ENCODE data around the gene RAX2. TPM values are rescaled to one million over a fixed set of nuclear protein-coding genes. Genes with fewer than 3 reads are reported as not detected.

Gene RAX2
- total and polyA plus RNA-seq, 9 of the 15 experiments (the other 6 are each of a cell fraction or from before 2014, with no cell fraction given), result not detected

GRCh38 chr19:3761382-3762129 lies 10.5 kb downstream of the RAX2 start, which contains the start of gene APBA3 (continued):
- TF ChIP-seq RBFOX2 (IDR thresholded peaks at IDR 0.05; ENCODE audit: low read depth, low read length), result peak; percentile 84
- no peak for TF ChIP-seq POLR2H (tag; IDR thresholded peaks at IDR 0.05; ENCODE audit: low read depth)
- TF ChIP-seq ZC3H8 (IDR thresholded peaks at IDR 0.05), result peak; percentile 57; the same call in 1 of the 2 replicates
- TF ChIP-seq ELF2 (CRISPR knock-in tag; IDR thresholded peaks at IDR 0.05), result peak; percentile 50; the same call in 1 of the 2 replicates
- no peak for TF ChIP-seq ARID2 (IDR thresholded peaks at IDR 0.05)
- no peak for TF ChIP-seq LEF1 (IDR thresholded peaks at IDR 0.05)
- TF ChIP-seq TAF15 (IDR thresholded peaks at IDR 0.05; ENCODE audit: low read depth, low read length), result no peak
- TF ChIP-seq ZNF766 (CRISPR knock-in tag; conservative IDR thresholded peaks at IDR 0.05), result peak; percentile 36; the same call in 1 of the 2 replicates
- no peak for TF ChIP-seq FOXJ3 (CRISPR knock-in tag; IDR thresholded peaks at IDR 0.05)
- no peak for TF ChIP-seq ZNF324 (CRISPR knock-in tag; IDR thresholded peaks at IDR 0.05)
- TF ChIP-seq ARID1B (IDR thresholded peaks at IDR 0.05), result peak; percentile 45
- peak; percentile 93; the same call in 1 of the 2 replicates for TF ChIP-seq CREB3L1 (IDR thresholded peaks at IDR 0.05; ENCODE audit: borderline replicate concordance, low read depth)
- TF ChIP-seq ELF1 (tag; IDR thresholded peaks at IDR 0.05), result 0 out of 2 replicates have a peak, but pooled peaks have one; percentile 55
- TF ChIP-seq HDAC1 (IDR thresholded peaks at IDR 0.05), result peak in 1 of 2 experiments; percentile 44; a peak in 2 of 4 replicates
- no peak for TF ChIP-seq ZC3H11A (IDR thresholded peaks at IDR 0.05; ENCODE audit: low read depth, low read length)
- peak; percentile 10; the same call in 1 of the 2 replicates for TF ChIP-seq ELF4 (CRISPR knock-in tag; IDR thresholded peaks at IDR 0.05)
- peak; percentile 99 for TF ChIP-seq ADNP (tag; IDR thresholded peaks at IDR 0.05)
- no peak for TF ChIP-seq NFE2 (IDR thresholded peaks at IDR 0.05; ENCODE audit: low read depth)
- TF ChIP-seq ETS1 (conservative IDR thresholded peaks at IDR 0.05; ENCODE audit: control insufficient read depth, low read depth, low read length), result peak; percentile 96
- TF ChIP-seq CCNT2 (IDR thresholded peaks at IDR 0.05; ENCODE audit: borderline replicate concordance, extremely low read depth, insufficient read length, low read depth, low read length), result no peak
- 0 out of 2 replicates have a peak, but pooled peaks have one; percentile 32 for TF ChIP-seq PML (IDR thresholded peaks at IDR 0.05; ENCODE audit: low read length)
- no peak for TF ChIP-seq MECOM (CRISPR knock-in tag; IDR thresholded peaks at IDR 0.05)
- TF ChIP-seq TAF1 (IDR thresholded peaks at IDR 0.05; ENCODE audit: control insufficient read depth, extremely low read depth, insufficient read depth, low read length, severe bottlenecking), result no peak
- no peak for TF ChIP-seq HNRNPL (IDR thresholded peaks at IDR 0.05; ENCODE audit: low read depth, low read length)
- TF ChIP-seq MTF1 (CRISPR knock-in tag; IDR thresholded peaks at IDR 0.05; ENCODE audit: borderline replicate concordance), result 0 out of 2 replicates have a peak, but pooled peaks have one; percentile 7
- TF ChIP-seq E2F4 (CRISPR knock-in tag; IDR thresholded peaks at IDR 0.05; ENCODE audit: low read depth), result no peak
- peak; percentile 68; the same call in 1 of the 2 replicates for TF ChIP-seq FOXP1 (CRISPR knock-in tag; IDR thresholded peaks at IDR 0.05)

Data from K562 (cell line).